H1 (cell line): Measurements from ENCODE around the gene IST1.

Experiments used
- CEBPB ChIP-seq: IDR thresholded peaks from 2 replicates; pipeline ENCODE4 v1.6.1; 2012; ENCODE audit warnings: low read depth, low read length
- GABPA ChIP-seq: IDR thresholded peaks from 2 replicates; pipeline ENCODE4 v1.6.1; 2011; ENCODE audit warnings: mild to moderate bottlenecking, low read length, moderate library complexity, borderline replicate concordance; ENCODE audit not compliant: insufficient read depth
- POLR2A ChIP-seq, 2 experiments: IDR thresholded peaks; 1 replicate in 1 of 2; 2 replicates in 1 of 2; pipeline ENCODE4 v1.6.1; 2011; ENCODE audit warnings: low read depth in 2 of 2, low read length in 2 of 2, mild to moderate bottlenecking in 2 of 2; ENCODE audit errors: control extremely low read depth in 1 of 2
- TAF1 ChIP-seq: IDR thresholded peaks from 2 replicates; pipeline ENCODE4 v1.6.1; 2011; ENCODE audit warnings: mild to moderate bottlenecking, low read depth, low read length

- no peak for TF ChIP-seq CEBPB
- no peak for TF ChIP-seq GABPA
- TF ChIP-seq TAF1: no peak
- no peak for TF ChIP-seq POLR2A (IDR thresholded peaks at IDR 0.05; ENCODE audit: control extremely low read depth in 1 of 2, low read depth in 2 of 2, low read length in 2 of 2)
Measured at GRCh38 chr16:71912534-71913275, 17.4 kb downstream of the IST1 start.
